Heart right ventricle (tissue), 16 donors: ENCODE data around the gene CDKN2D. TPM values are rescaled to one million over a fixed set of nuclear protein-coding genes. Genes with fewer than 3 reads are reported as not detected.

Experiments
- ATAC-seq, 8 donors: fragments of 200-7000 bp; cut with Tn5 transposase; one replicate each; pipeline ENCODE4 v1.9.1; 2020; ENCODE audit warnings: mild to moderate bottlenecking in 8 of 8, moderate library complexity in 8 of 8, moderate number of reproducible peaks in 1 of 8
- DNase-seq, 2 donors: peaks; one replicate each; pipeline ENCODE4 v3.0.0-alpha.2; 2020
- H3K27ac ChIP-seq, 10 donors: fragments of 200-600 bp; sonication (generic) in 2 of 10; one replicate each; pipeline versions ENCODE4 v1.5.0 to v1.8.0; 2020 to 2022; ENCODE audit warnings: mild to moderate bottlenecking in 3 of 10
- H3K27me3 ChIP-seq, 7 donors: fragments of 200-600 bp; one replicate each; pipeline ENCODE4 v1.8.0; 2021 to 2022; ENCODE audit warnings: mild to moderate bottlenecking in 2 of 7
- H3K36me3 ChIP-seq, 9 donors: fragments of 200-600 bp; sonication (generic) in 1 of 9; one replicate each; pipeline versions ENCODE4 v1.5.0 to v1.8.0; 2020 to 2022; ENCODE audit warnings: mild to moderate bottlenecking in 2 of 9
- H3K4me1 ChIP-seq, 9 donors: fragments of 200-600 bp; sonication (generic) in 1 of 9; one replicate each; pipeline versions ENCODE4 v1.5.0 to v1.8.0; 2020 to 2022; ENCODE audit warnings: mild to moderate bottlenecking in 4 of 9
- H3K4me3 ChIP-seq, 10 donors: fragments of 200-600 bp; sonication (generic) in 2 of 10; one replicate each; pipeline versions ENCODE4 v1.5.0 to v1.8.0; 2020 to 2022; ENCODE audit warnings: mild to moderate bottlenecking in 7 of 10, moderate library complexity in 2 of 10
- H3K9me3 ChIP-seq, 11 donors: fragments of 200-600 bp in 10 of 11; sonication (generic) in 2 of 11; one replicate each; pipeline versions ENCODE4 v1.5.0 to v1.8.0; 2013 to 2022; ENCODE audit warnings: mild to moderate bottlenecking in 2 of 11, control low read depth in 1 of 11, moderate library complexity in 1 of 11
- CTCF ChIP-seq, 9 donors: fragments of 200-600 bp; sonication (generic) in 2 of 9; IDR thresholded peaks; one replicate each; pipeline versions ENCODE4 v1.5.0 to v1.8.0; 2021 to 2022; ENCODE audit warnings: antibody characterized with exemption in 9 of 9, mild to moderate bottlenecking in 5 of 9, moderate library complexity in 1 of 9
- WGBS, 2 donors: extraction: QIAGEN DNeasy Blood & Tissue Kit; methylation state at CpG; one replicate each; pipeline ENCODE4 v1.1.7; 2013; ENCODE audit warnings: inconsistent platforms in 1 of 2; 5-methylcytosine and 5-hydroxymethylcytosine counted together
- intact Hi-C, 10 donors: fragments of 100-400 bp; cut with DNase I; formaldehyde crosslinking; loops; one replicate each; pipeline versions ENCODE4 v1.11.1 to v1.14.2; 2022
- polyA plus RNA-seq, 2 donors: library from polyadenylated mRNA; stranded (reverse); fragments of 200-250 nt; gene quantifications; one replicate each; pipeline ENCODE4 v1.2.3, GENCODE V29; 2013
- total RNA-seq, 10 donors: library from RNA; stranded (reverse); fragmentation: NEBNext Ultra II Directional in 3 of 10; extraction: Animal tissue kit (Norgen Biotek cat#: 25700) in 3 of 10; gene quantifications; one replicate each; pipeline versions ENCODE4 v1.2.1 to v1.2.4, GENCODE V29; 2021 to 2023
- donor health status: Arrhythmogenic right ventricular cardiomyopathy.
- donor health status: ischemic (EF 13 %, LVEDD 7.1; RV severe dilation, severe dysfunction).
- donor health status: healthy with polysubstance abuse.
- donor health status: DM: no; HTN: yes; CAD: no.
- donor health status: DM: no; HTN: no; CAD: no.
- donor health status: ischemic (EF 25% LVEDD 6.9; RV normal size, moderate dysfunction).
- donor health status: ischemic (EF 25% LVEDD 5.7; RV mildly dilated, moderate dysfunction).
- donor health status: healthy.
- donor health status: DM: yes; HTN: yes; CAD: no.
- donor health status: Ischemic cardiomyopathy.
- donor health status: ischemic (EF 35%, LVEDD 5.7; RV mildly dilated, moderate dysfunction).
- donor health status: nonischemic (EF 11% LVEDD 7.7; RV severe dilation, severe dysfunction).
- donor health status: DM: yes; HTN: yes; CAD: no.
- donor health status: PGD.
- donor health status: ischemic (EF 29% LVEDD 5.4; RV normal size, mild dysfunction).
- donor health status: nonischemic (EF 23%, LVEDD 6.1; RV moderate dilation, normal function).

The CDKN2D gene
- total and polyA plus RNA-seq, 12 donors = 5.7 to 25.6 (median 10.3) TPM

- ATAC-seq = no peak
- intact Hi-C loops = loop anchor here in 6 of 10 donors (5.0 to 10.0 kb wide), 5 partner anchors 62 to 162 kb away; partner anchors contain the start of genes KEAP1 (in 5 of the 6), ILF3 (in 2 of the 6) and CDC37 (in 1 of the 6)
- Histone ChIP-seq H3K36me3 (peaks cover 0 to 23% (median 0%) of the 10 kb centered on the region in 9 donors), H3K4me3 (peak overlapping the region; percentile 4 to 94 (median 84)), H3K9me3 (no peaks in the 10 kb centered on the region), H3K27me3 (no peaks in the 10 kb centered on the region), H3K27ac (peak overlapping the region; percentile 34 to 94 (median 87)), H3K4me1 (peaks cover 4 to 45% (median 39%) of the 10 kb centered on the region in 9 donors)
- no peak for TF ChIP-seq CTCF (IDR thresholded peaks at IDR 0.05)
- WGBS, 2 donors = 13 to 16% methylated on average over 4 of the region's 4 CpGs
- DNase-seq = no peak
Measured at GRCh38 chr19:10566408-10566657, 2.4 kb downstream of the CDKN2D start.

GRCh38 chr19:10565567-10566407 lies 3.0 kb downstream of the CDKN2D start, which contains the start of gene KRI1:
Gene KRI1 (minus strand): TSS chr19:10566010. CDS start chr19:10565999, 11 bp downstream.
- ATAC-seq = peak; percentile 85 to 92 (median 88)
- DNase-seq = peak; percentile 98 to 99
- 0 to 1% methylated on average over 81 to 94 of the region's 94 CpGs for WGBS, 2 donors
- Histone ChIP-seq H3K36me3 (peaks cover 0 to 29% (median 0%) of the 10 kb centered on the region in 9 donors), H3K9me3 (no peaks in the 10 kb centered on the region), H3K27ac (peak within 1 kb of the TSS; percentile 72 to 94 (median 90)), H3K4me1 (peaks cover 4 to 45% (median 39%) of the 10 kb centered on the region in 9 donors), H3K27me3 (no peaks in the 10 kb centered on the region), H3K4me3 (peak within 1 kb of the TSS; percentile 62 to 94 (median 84))
- TF ChIP-seq CTCF (IDR thresholded peaks at IDR 0.05) = peak in 7 of 9 donors; percentile 16 to 50 (median 30)
- intact Hi-C loops = loop anchor here in 6 of 10 donors (5.0 to 10.0 kb wide), 5 partner anchors 61 to 161 kb away; partner anchors contain the start of genes KEAP1 (in 5 of the 6), ILF3 (in 2 of the 6) and CDC37 (in 1 of the 6)

GRCh38 chr19:10565028-10565566 lies 3.7 kb downstream of the CDKN2D start:
- H3K27me3 ChIP-seq = no peaks in the 10 kb centered on the region
- peak in 1 of 9 donors; percentile 3 for TF ChIP-seq CTCF (IDR thresholded peaks at IDR 0.05)
- WGBS, 2 donors = 25 to 36% methylated on average over 9 to 10 of the region's 10 CpGs
- intact Hi-C loops = loop anchor here in 6 of 10 donors (5.0 to 10.0 kb wide), 5 partner anchors 60 to 160 kb away; partner anchors contain the start of genes KEAP1 (in 5 of the 6), ILF3 (in 2 of the 6) and CDC37 (in 1 of the 6)
- peak in 1 of 2 donors; percentile 33 for DNase-seq
- peak overlapping the region; percentile 62 to 94 (median 84) for H3K4me3 ChIP-seq
- ATAC-seq = peak in 2 of 8 donors; percentile 0 to 2
- H3K9me3 ChIP-seq = no peaks in the 10 kb centered on the region
- peaks cover 4 to 45% (median 39%) of the 10 kb centered on the region in 9 donors for H3K4me1 ChIP-seq
- peaks cover 0 to 36% (median 2%) of the 10 kb centered on the region in 9 donors for H3K36me3 ChIP-seq
- peak overlapping the region; percentile 72 to 94 (median 90) for H3K27ac ChIP-seq

- intact Hi-C loops = loop anchor here in 5 of 10 donors (10.0 kb wide), 2 partner anchors 58 to 158 kb away; partner anchors contain the start of genes KEAP1 (in 4 of the 5) and CDC37 (in 1 of the 5)
- no peak overlapping the region for H3K4me3 ChIP-seq
- TF ChIP-seq CTCF (IDR thresholded peaks at IDR 0.05) = no peak
- no peak for ATAC-seq
- 95% methylated on average over 5 of the region's 5 CpGs for WGBS, 2 donors
- no peaks in the 10 kb centered on the region for H3K27me3 ChIP-seq
- H3K27ac ChIP-seq = no peak overlapping the region
- no peak for DNase-seq
- H3K36me3 ChIP-seq = peaks cover 0 to 61% (median 20%) of the 10 kb centered on the region in 9 donors
- H3K4me1 ChIP-seq = peaks cover 0 to 29% (median 23%) of the 10 kb centered on the region in 9 donors
- no peaks in the 10 kb centered on the region for H3K9me3 ChIP-seq
Measured at GRCh38 chr19:10562609-10563008, 6.2 kb downstream of the CDKN2D start.
